Lung (tissue), 12 donors: Measurements from ENCODE around the gene LAMB4. TPM values are rescaled to one million over a fixed set of nuclear protein-coding genes. Genes with fewer than 3 reads are reported as not detected.

Experiments used
- ATAC-seq: fragments of 200-7000 bp; cut with Tn5 transposase; one replicate; pipeline ENCODE4 v1.9.1; 2020; ENCODE audit warnings: moderate number of reproducible peaks; ENCODE audit not compliant: insufficient read depth, low FRiP score
- DNase-seq, 3 donors: peaks; one replicate each; pipeline ENCODE4 v3.0.0-alpha.2; 2013 to 2017
- H3K27ac ChIP-seq, 2 donors: one replicate each; pipeline ENCODE4 v1.5.1; 2013; ENCODE audit warnings: mild to moderate bottlenecking in 2 of 2, moderate library complexity in 2 of 2, control low read depth in 1 of 2, inconsistent platforms in 1 of 2, low read depth in 1 of 2, low read length in 1 of 2
- H3K27me3 ChIP-seq, 3 donors: one replicate each; pipeline ENCODE4 v1.5.1; 2013; ENCODE audit warnings: low read length in 2 of 3; ENCODE audit not compliant: control insufficient read depth in 3 of 3, insufficient read depth in 3 of 3
- H3K36me3 ChIP-seq, 4 donors: one replicate each; pipeline ENCODE4 v1.5.1; 2013; ENCODE audit warnings: low read length in 4 of 4, mild to moderate bottlenecking in 1 of 4, moderate library complexity in 1 of 4; ENCODE audit not compliant: control insufficient read depth in 4 of 4, insufficient read depth in 4 of 4
- H3K4me1 ChIP-seq, 5 donors: one replicate each; pipeline ENCODE4 v1.5.1; 2013; ENCODE audit warnings: low read length in 5 of 5, mild to moderate bottlenecking in 2 of 5, moderate library complexity in 1 of 5; ENCODE audit not compliant: control insufficient read depth in 5 of 5, insufficient read depth in 5 of 5
- H3K4me3 ChIP-seq: one replicate; pipeline ENCODE4 v1.5.1; 2013; ENCODE audit warnings: mild to moderate bottlenecking, control low read depth, moderate library complexity
- H3K9ac ChIP-seq, 2 donors: one replicate each; pipeline ENCODE4 v1.5.1; 2013; ENCODE audit warnings: low read length in 2 of 2, control low read depth in 1 of 2; ENCODE audit not compliant: insufficient read depth in 1 of 2
- H3K9me3 ChIP-seq, 4 donors: one replicate each; pipeline ENCODE4 v1.5.1; 2013; ENCODE audit warnings: low read length in 3 of 4, mild to moderate bottlenecking in 1 of 4, moderate library complexity in 1 of 4; ENCODE audit not compliant: control insufficient read depth in 4 of 4, insufficient read depth in 3 of 4
- CTCF ChIP-seq: IDR thresholded peaks from 2 replicates; pipeline ENCODE4 v1.5.1; 2012; ENCODE audit warnings: mild to moderate bottlenecking; ENCODE audit errors: control extremely low read depth, extremely low read depth
- WGBS, 2 donors: extraction: QIAGEN DNeasy Blood & Tissue Kit; methylation state at CpG; one replicate each; pipeline ENCODE4 v1.1.7; 2013; 5-methylcytosine and 5-hydroxymethylcytosine counted together
- polyA plus RNA-seq, 2 donors: library from polyadenylated mRNA; stranded (reverse); fragments of 200-250 nt; gene quantifications; one replicate each; pipeline ENCODE4 v1.2.1, GENCODE V29; 2013
- total RNA-seq, 2 donors: library from RNA; depleted of rRNA in 1 of 2; stranded (reverse); fragments of >200 nt in 1 of 2; gene quantifications; one replicate each; pipeline ENCODE4 v1.2.1, GENCODE V29; 2014 to 2021
- donor health status: control.
- donor health status: control.
- donor health status: Bipolar disorder and iron deficiency.
- donor health status: healthy.
- donor health status: DM: yes; HTN: yes; CAD: no.

LAMB4 gene
- total and polyA plus RNA-seq, 4 donors, result 0.06 to 0.63 (median 0.28) TPM

DNA sequence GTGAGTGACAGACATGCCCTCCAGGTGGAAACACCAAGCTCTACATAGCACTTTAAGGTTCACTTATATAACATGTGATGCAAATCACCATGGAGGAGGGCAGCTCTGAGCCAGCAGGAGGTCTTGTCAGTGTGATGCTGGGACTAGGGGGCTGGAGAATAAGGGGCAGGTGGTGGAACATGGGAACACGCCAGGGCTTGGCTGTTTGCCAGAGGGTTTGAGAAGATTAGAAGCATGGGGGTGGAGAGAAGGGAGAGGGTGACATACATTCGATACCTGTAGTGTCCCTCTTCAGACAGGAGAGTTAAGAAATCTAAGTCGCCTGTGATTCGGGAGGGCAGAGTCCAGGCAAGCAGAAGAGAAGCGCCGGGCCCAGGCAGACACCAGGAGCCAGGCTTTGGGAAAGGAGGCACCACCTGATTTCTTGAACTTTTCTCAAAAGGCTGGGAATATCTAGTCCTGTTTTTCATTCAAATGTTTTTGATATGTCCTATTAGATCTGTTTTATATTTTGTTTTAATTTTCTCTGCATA lies 16.9 kb upstream of the LAMB4 start:
- peaks cover 0 to 20% (median 2%) of the 10 kb centered on the region in 5 donors for H3K4me1 ChIP-seq
- no peak for TF ChIP-seq CTCF
- DNase-seq (no peak), ATAC-seq (no peak)
- no peak overlapping the region for H3K9ac ChIP-seq
- H3K27ac ChIP-seq, result no peak overlapping the region
- H3K9me3 ChIP-seq, result no peaks in the 10 kb centered on the region
- H3K36me3 ChIP-seq, result no peaks in the 10 kb centered on the region
- H3K4me3 ChIP-seq, result no peak overlapping the region
- 74 to 87% methylated on average over 6 of the region's 6 CpGs for WGBS, 2 donors
- H3K27me3 ChIP-seq, result no peaks in the 10 kb centered on the region

DNA sequence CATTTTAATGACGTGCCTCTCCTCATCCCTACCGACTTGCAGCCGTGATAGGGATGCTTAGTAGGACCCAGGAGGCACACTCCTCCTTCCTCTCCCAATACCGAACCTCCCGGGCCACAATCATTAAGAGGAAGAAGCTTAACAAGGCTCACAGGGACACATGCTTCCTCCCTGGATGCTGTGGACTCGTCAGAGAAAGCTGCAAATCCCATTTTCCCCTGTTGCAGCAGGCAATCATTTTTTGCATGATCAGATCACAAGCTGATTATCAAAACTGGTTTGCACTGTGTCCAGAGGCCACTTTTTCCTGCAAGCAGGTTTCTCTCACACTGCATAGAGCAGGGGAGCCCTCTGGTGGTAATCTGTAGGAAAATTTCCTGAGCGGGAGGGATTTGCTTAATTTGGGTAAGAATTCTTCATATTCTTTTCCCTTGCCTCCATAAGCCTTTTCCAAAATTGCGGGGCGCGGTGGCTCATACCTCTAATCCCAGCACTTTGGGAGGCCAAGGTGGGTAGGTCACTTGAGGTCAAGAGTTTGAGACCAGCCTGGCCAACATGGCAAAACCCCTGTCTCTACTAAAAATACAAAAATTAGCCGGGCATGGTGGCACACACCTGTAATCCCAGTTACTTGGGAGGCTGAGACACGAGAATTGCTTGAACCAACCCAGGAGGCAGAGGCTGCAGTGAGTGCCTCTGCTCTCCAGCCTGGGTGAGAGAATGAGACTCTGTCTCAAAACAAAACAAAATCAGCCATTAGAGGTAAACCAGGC lies 16.1 kb upstream of the LAMB4 start:
- TF ChIP-seq CTCF, result peak; percentile 74
- no peaks in the 10 kb centered on the region for H3K9me3 ChIP-seq
- ATAC-seq (peak; percentile 71), DNase-seq (peak; percentile 83 to 91 (median 91))
- peaks cover 0 to 20% (median 2%) of the 10 kb centered on the region in 5 donors for H3K4me1 ChIP-seq
- no peak overlapping the region for H3K4me3 ChIP-seq
- WGBS, 2 donors, result 13 to 15% methylated on average over 12 of the region's 12 CpGs
- no peak overlapping the region for H3K27ac ChIP-seq
- H3K27me3 ChIP-seq, result no peaks in the 10 kb centered on the region
- H3K9ac ChIP-seq, result no peak overlapping the region
- no peaks in the 10 kb centered on the region for H3K36me3 ChIP-seq

- ATAC-seq (no peak), DNase-seq (no peak)
- no peaks in the 10 kb centered on the region for H3K27me3 ChIP-seq
- no peak overlapping the region for H3K4me3 ChIP-seq
- no peaks in the 10 kb centered on the region for H3K36me3 ChIP-seq
- peaks cover 0 to 20% (median 2%) of the 10 kb centered on the region in 5 donors for H3K4me1 ChIP-seq
- no peak overlapping the region for H3K27ac ChIP-seq
- H3K9ac ChIP-seq, result no peak overlapping the region
- TF ChIP-seq CTCF, result no peak
- no peaks in the 10 kb centered on the region for H3K9me3 ChIP-seq
- WGBS, 2 donors, result 73 to 74% methylated on average over 8 of the region's 8 CpGs
These were observed 15.2 kb upstream of the LAMB4 start for GRCh38 chr7:108145401-108145800.
